GM12864 (cell line): ENCODE results near the gene CRIP1.

Experiments
- DNase-seq: peaks from one replicate; pipeline ENCODE4 v3.0.0-alpha.2; 2011; ENCODE audit warnings: low read depth
- H3K4me3 ChIP-seq: 2 replicates; pipeline ENCODE4 v1.5.1; 2011; ENCODE audit warnings: mild to moderate bottlenecking, low read depth, low read length, control low read depth
- CTCF ChIP-seq: IDR thresholded peaks from 2 replicates; pipeline ENCODE4 v1.5.1; 2011; ENCODE audit warnings: low read depth, mild to moderate bottlenecking, moderate library complexity, low read length, control low read depth, inconsistent platforms; ENCODE audit errors: missing control alignments

CRIP1 gene

GRCh38 chr14:105460116-105460515 lies 26.6 kb upstream of the CRIP1 start:
- DNase-seq: no peak
- TF ChIP-seq CTCF: no peak
- H3K4me3 ChIP-seq: no peak overlapping the region

DNA sequence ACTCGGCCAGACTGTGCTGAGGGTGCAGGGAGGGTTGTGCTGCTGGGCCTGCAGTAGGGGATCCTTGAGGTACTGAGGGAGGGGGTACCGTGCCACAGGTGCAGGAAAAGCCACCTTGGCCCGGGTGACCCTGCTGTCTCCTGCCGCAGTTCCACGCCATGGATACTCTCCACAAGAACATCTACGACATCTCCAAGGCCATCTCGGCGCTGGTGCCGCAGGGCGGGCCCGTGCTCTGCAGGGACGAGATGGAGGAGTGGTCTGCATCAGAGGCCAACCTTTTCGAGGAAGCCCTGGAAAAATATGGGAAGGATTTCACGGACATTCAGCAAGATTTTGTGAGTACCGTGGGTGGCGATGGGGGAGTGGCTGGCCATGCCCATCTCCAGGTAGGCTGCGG lies 26.1 kb upstream of the CRIP1 start:
- TF ChIP-seq CTCF: no peak
- DNase-seq: no peak

DNA sequence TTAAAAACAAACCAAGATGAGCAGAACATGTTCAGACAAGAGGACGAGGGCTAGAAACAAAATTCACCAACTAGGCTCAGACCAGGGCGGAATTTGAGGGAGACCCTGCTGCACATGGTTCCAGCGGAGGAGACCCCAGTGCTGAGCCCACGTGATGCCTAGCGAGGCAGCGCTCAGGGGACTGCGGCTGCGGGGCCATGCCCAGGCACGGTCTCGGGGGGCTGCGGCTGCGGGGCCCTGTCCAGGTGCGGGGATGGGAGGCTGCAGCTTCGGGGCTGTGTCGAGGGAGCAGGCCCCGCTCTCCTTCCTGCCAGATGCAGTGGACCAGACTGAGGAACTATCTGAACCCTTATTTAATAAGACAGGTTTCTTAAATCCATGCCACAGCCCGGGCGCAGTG lies 24.8 kb upstream of the CRIP1 start:
- no peak for DNase-seq
- TF ChIP-seq CTCF: no peak
- H3K4me3 ChIP-seq: no peak overlapping the region

More for the DNA sequence above, 26.1 kb upstream of the CRIP1 start:
- no peak overlapping the region for H3K4me3 ChIP-seq

- H3K4me3 ChIP-seq: no peak overlapping the region
- TF ChIP-seq CTCF: no peak
- no peak for DNase-seq
Measured at GRCh38 chr14:105464501-105464900, 22.2 kb upstream of the CRIP1 start.

DNA sequence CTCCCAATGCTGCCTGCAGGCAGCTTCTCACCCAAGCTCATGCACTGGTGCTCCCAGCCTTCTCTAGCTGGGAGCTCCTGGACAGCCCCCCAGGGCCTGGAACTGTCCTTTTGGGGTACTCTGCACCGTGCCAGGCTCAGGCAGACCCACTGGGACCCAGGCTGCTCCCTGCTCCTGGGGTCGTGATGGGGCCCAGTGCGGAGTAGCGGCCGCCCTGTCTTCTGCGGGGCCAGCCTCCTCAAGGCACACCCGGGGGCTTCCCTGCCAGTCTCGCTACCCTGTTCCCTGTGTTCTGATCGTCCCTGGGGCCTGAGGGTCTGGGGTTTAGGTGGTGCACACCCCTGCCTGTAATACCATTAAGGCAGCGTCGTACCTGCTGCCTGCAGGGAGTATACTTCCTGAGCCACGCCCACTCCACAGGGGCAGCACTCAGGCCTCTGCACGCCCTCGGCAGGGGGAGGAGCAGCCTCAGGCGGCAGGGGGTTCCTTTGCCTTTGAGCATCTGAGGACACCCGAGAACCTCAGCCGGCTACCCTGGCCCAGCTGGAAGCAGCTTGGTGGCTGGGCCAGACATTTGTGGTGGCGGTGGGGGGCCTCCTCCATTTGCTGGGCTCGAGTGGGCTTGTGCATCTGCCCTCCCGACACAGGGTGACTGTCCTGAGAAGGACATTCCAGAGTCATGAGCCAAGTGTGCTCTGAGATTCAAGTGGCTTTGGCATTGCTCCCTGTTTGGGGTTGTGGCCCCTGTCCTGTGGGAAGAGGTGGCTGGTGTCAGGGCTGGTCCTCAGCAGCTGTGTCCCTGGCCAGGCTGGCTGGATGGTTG lies 21.3 kb upstream of the CRIP1 start:
- TF ChIP-seq CTCF: no peak
- no peak overlapping the region for H3K4me3 ChIP-seq
- no peak for DNase-seq

DNA sequence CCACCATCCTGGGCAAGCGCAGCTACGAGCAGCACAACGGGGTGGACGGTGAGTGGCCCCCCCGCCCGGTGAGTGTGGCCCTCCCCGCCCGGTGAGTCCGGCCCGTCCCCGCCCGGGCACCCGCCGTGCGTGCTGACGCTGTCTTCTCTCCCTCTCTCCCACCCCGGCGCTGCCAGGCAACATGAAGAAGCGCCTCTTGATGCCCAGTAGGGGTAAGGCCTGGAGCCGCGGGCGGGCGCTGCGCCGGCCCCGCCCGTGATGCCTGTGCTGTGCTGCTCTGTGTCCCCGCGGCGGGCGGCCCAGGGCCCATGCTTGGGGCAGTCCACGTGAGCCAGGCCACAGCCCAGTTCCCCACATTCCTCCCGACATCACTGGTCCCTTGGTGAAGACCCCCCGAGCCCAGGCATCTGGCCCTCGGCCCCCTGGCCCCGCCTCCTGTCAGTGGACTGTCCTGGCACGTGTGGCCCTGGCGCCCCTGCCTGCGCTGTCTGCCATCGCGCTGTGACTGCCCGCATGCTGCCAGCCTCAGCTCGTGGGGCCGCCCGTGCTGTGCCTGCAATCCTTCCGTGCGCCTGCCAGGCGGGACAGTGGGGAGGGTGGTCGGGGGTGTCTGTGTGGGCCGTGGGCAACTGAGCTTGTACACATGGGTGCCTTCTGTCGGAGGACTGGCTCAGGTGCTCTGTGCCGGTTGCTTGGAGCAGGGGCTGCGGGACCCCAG lies 20.0 kb upstream of the CRIP1 start:
- DNase-seq: no peak
- no peak overlapping the region for H3K4me3 ChIP-seq
- TF ChIP-seq CTCF: no peak
